ENCODE data around the gene PRKCA.

DNA sequence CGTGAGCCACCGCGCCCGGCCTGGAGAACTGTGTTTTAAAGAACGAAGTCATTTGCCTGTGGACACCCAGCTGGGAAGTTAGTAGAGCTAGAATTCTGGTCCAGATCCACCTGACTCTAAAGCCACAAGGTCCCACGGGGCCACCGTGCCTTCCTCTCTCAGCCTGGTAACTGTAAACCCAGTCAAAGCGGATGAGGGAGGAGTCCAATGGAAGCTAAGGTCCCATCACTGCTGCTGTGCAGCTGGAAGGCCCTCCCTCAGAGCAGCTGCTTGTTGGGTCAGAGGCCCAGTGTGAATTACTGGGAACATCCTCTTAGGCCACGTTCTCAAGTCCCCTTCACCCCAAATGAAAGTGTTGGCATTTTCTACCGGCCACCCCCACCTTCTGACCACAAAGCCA is 483.7 kb downstream of the PRKCA start:
- TF ChIP-seq BRCA1 (IDR thresholded peaks at IDR 0.05) (no peak), BRCA1 (CRISPR knock-in tag; IDR thresholded peaks at IDR 0.05) (no peak), DACH1 (IDR thresholded peaks at IDR 0.05; ENCODE audit: partially characterized antibody) (no peak), FOXJ3 (CRISPR knock-in tag; IDR thresholded peaks at IDR 0.05) (no peak), PCBP1 (IDR thresholded peaks at IDR 0.05; ENCODE audit: low read depth, low read length, poor library complexity, severe bottlenecking) (no peak), RBM39 (optimal IDR thresholded peaks at IDR 0.05; ENCODE audit: low read depth, low read length) (no peak), RBBP5 (IDR thresholded peaks at IDR 0.05; ENCODE audit: borderline replicate concordance, insufficient read depth, low read length, poor library complexity, severe bottlenecking) (no peak), KAT8 (IDR thresholded peaks at IDR 0.05; ENCODE audit: low read depth) (no peak), ESRRA (IDR thresholded peaks at IDR 0.05; ENCODE audit: borderline replicate concordance, low read depth) (no peak), POLR2A (conservative IDR thresholded peaks at IDR 0.05) (no peak)
- TF ChIP-seq, protein P1, sequence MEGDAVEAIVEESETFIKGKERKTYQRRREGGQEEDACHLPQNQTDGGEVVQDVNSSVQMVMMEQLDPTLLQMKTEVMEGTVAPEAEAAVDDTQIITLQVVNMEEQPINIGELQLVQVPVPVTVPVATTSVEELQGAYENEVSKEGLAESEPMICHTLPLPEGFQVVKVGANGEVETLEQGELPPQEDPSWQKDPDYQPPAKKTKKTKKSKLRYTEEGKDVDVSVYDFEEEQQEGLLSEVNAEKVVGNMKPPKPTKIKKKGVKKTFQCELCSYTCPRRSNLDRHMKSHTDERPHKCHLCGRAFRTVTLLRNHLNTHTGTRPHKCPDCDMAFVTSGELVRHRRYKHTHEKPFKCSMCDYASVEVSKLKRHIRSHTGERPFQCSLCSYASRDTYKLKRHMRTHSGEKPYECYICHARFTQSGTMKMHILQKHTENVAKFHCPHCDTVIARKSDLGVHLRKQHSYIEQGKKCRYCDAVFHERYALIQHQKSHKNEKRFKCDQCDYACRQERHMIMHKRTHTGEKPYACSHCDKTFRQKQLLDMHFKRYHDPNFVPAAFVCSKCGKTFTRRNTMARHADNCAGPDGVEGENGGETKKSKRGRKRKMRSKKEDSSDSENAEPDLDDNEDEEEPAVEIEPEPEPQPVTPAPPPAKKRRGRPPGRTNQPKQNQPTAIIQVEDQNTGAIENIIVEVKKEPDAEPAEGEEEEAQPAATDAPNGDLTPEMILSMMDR (IDR thresholded peaks at IDR 0.05 in 2 of 3, conservative IDR thresholded peaks at IDR 0.05 in 1 of 3; ENCODE audit: insufficient read depth in 2 of 3, low read depth in 1 of 3, low read length in 3 of 3) = no peak

Data from K562 (cell line).